ENCODE measurements around the gene ZDHHC9.

Gene ZDHHC9

DNA sequence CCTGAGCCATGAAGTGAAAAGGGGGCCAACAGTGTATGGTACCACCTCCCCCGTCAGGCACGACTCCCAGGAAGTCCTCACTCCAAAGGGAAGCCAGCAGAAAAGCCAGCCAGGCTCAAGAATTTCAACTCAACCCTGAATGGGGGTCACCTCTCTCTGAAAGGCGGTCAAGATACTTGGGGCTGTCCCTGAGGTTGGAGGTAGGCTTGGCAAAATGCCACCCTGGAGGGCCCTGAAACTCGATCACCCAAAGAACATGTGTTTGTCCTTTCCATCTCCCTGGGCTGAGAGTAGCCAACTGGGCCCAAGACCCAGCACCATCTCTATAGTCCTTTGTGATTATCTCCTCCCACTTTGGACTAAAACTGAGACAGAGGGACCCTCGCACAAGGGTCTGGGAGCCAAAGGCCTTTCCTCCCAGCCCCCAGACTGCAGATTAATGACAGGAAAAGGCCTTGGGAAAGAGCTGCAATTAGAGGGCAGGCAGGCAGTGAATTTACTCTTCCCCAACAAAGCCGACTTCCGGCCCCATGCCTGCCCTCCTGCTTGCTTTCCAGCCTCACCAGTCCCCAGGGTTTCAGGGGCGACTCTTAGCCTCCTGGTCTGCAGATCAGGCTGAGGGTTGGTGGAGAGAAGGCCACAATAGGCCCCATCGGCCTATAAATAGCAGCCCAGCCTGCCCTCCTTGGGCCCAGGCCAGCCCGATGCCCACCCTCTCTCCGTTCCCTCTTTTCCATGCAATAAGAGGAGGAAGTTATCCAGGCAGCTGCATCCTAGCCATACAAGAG lies 58.3 kb downstream of the ZDHHC9 start:
- Histone ChIP-seq H3K27me3 (ENCODE audit: control insufficient read depth, insufficient read depth, low read length) (0 out of 2 replicates have a peak, but pooled peaks cover 3% of the 10 kb centered on the region), H3K4me1 (ENCODE audit: control insufficient read depth, insufficient read depth, low read length) (0 out of 2 replicates have a peak, but pooled peaks cover 3% of the 10 kb centered on the region), H3K9ac (ENCODE audit: low read depth, low read length) (no peak overlapping the region), H3K36me3 (ENCODE audit: control insufficient read depth, insufficient read depth, low read length) (no peaks in the 10 kb centered on the region), H3K4me3 (ENCODE audit: low read depth, low read length) (no peak overlapping the region), H3K9me3 (ENCODE audit: control insufficient read depth, insufficient read depth, low read length) (no peaks in the 10 kb centered on the region), H3K27ac (ENCODE audit: low read depth, low read length) (no peak overlapping the region)

DNA sequence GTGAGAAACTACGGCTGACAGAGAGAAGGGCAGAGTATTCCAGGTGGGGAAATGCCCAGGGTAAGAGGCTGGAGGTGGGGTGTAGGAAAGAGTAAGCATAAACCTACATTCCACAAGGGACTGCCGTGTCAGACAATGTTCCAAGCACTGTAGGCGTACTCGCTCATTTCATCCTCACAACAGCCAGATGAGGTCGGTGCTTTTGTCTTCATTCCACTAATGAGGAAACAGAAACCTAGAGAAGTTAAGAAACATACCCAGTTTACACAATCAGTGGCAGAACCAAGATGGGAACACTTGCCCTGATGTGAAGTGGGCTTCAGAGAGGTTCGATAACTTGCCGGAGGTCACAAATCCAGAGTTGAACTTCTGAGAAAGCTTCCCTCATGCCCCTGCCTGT lies 59.3 kb downstream of the ZDHHC9 start:
- H3K27ac ChIP-seq (ENCODE audit: low read depth, low read length) = no peak overlapping the region
- no peak overlapping the region for H3K9ac ChIP-seq (ENCODE audit: low read depth, low read length)
- 0 out of 2 replicates have a peak, but pooled peaks cover 3% of the 10 kb centered on the region for H3K27me3 ChIP-seq (ENCODE audit: control insufficient read depth, insufficient read depth, low read length)
- H3K36me3 ChIP-seq (ENCODE audit: control insufficient read depth, insufficient read depth, low read length) = no peaks in the 10 kb centered on the region
- H3K4me1 ChIP-seq (ENCODE audit: control insufficient read depth, insufficient read depth, low read length) = 0 out of 2 replicates have a peak, but pooled peaks cover 3% of the 10 kb centered on the region
- H3K9me3 ChIP-seq (ENCODE audit: control insufficient read depth, insufficient read depth, low read length) = no peaks in the 10 kb centered on the region
- H3K4me3 ChIP-seq (ENCODE audit: low read depth, low read length) = no peak overlapping the region

DNA sequence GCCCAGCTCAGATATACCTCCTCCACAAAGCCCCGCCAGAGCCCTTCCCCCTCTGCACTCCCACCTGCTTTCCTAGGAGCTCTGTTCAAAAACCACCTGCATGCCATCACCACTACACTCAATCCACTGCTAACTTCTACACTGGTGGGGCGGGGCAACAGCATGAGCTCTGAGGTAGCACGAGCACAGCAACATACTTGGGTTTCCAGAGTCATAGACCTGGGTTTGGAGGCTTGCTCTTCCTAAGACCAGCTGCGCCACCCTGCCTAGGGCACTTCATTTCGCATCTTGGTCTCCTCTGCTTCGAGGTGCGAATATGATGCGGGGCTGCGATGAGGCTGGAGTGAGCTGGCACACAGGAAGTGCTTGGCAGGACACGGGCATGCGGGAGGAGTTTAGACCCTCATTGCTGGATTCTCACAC lies 60.4 kb downstream of the ZDHHC9 start:
- Histone ChIP-seq H3K4me3 (ENCODE audit: low read depth, low read length) (no peak overlapping the region), H3K27ac (ENCODE audit: low read depth, low read length) (no peak overlapping the region), H3K27me3 (ENCODE audit: control insufficient read depth, insufficient read depth, low read length) (0 out of 2 replicates have a peak, but pooled peaks cover 3% of the 10 kb centered on the region), H3K9ac (ENCODE audit: low read depth, low read length) (no peak overlapping the region), H3K36me3 (ENCODE audit: control insufficient read depth, insufficient read depth, low read length) (no peaks in the 10 kb centered on the region), H3K9me3 (ENCODE audit: control insufficient read depth, insufficient read depth, low read length) (no peaks in the 10 kb centered on the region), H3K4me1 (ENCODE audit: control insufficient read depth, insufficient read depth, low read length) (0 out of 2 replicates have a peak, but pooled peaks cover 3% of the 10 kb centered on the region)

DNA sequence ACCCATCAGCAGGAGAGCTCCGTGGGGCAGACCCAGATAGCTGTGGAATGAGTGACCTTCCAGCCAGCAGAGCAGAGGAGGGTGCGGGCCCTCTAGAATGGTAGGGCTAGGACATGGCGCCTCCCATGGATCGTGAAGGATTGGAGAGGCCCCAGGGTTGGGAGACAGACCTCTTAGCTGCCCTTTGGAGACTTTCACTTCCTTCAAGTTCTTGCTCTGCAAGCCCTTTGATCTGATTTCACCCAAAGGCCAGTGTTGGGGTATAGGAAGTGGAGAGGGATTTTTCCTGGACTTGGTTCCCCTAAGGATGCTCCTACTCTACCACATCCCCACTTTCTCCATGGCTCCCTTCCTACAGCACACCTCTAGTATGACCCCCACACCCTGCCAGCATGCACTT lies 61.0 kb downstream of the ZDHHC9 start:
- Histone ChIP-seq H3K9me3 (ENCODE audit: control insufficient read depth, insufficient read depth, low read length) (no peaks in the 10 kb centered on the region), H3K27me3 (ENCODE audit: control insufficient read depth, insufficient read depth, low read length) (0 out of 2 replicates have a peak, but pooled peaks cover 3% of the 10 kb centered on the region), H3K27ac (ENCODE audit: low read depth, low read length) (no peak overlapping the region), H3K9ac (ENCODE audit: low read depth, low read length) (no peak overlapping the region), H3K4me3 (ENCODE audit: low read depth, low read length) (no peak overlapping the region), H3K36me3 (ENCODE audit: control insufficient read depth, insufficient read depth, low read length) (no peaks in the 10 kb centered on the region), H3K4me1 (ENCODE audit: control insufficient read depth, insufficient read depth, low read length) (0 out of 2 replicates have a peak, but pooled peaks cover 3% of the 10 kb centered on the region)

DNA sequence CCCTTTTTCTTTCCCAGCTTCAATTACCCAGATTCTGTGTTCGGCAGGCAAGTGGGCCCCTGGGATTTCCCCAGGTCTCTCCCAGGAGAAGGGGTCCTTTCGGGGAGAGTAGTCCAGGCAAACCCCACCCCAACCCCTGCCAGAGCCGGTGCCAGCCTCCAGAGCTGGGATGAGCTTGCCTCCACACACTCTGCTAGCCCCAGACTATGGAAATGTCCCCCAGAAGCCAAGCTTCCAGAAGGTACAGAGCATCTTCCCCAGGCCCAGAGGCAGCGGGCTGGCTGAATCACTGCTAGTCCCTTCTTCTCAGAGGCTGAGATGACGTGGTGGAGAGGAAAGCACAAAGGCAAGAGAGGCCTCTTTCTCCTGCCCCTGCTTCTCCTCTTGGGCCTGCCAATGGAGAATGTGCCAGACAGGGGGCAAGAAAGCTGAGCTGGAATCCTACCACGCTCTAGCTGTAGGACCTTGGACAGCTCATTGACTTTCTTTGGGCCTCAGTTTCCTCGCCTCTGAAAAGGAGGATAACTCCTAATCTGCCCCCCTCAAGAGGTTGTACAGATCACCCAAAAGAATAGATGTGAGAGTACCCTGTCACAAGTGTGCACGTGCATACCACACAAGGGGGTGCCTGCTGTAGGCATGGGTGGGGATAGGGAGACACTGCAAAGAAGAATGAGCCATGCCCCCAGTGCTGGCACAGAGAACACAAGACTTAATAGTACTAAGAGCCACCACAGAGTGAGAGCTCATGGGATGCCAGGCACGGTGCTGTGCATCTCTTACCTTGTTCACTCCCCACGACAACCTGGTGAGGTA lies 61.8 kb downstream of the ZDHHC9 start:
- Histone ChIP-seq H3K4me3 (ENCODE audit: low read depth, low read length) (no peak overlapping the region), H3K27me3 (ENCODE audit: control insufficient read depth, insufficient read depth, low read length) (0 out of 2 replicates have a peak, but pooled peaks cover 3% of the 10 kb centered on the region), H3K9me3 (ENCODE audit: control insufficient read depth, insufficient read depth, low read length) (no peaks in the 10 kb centered on the region), H3K27ac (ENCODE audit: low read depth, low read length) (no peak overlapping the region), H3K9ac (ENCODE audit: low read depth, low read length) (no peak overlapping the region), H3K4me1 (ENCODE audit: control insufficient read depth, insufficient read depth, low read length) (peaks cover 6% of the 10 kb centered on the region; the same call in 1 of the 2 replicates), H3K36me3 (ENCODE audit: control insufficient read depth, insufficient read depth, low read length) (no peaks in the 10 kb centered on the region)

DNA sequence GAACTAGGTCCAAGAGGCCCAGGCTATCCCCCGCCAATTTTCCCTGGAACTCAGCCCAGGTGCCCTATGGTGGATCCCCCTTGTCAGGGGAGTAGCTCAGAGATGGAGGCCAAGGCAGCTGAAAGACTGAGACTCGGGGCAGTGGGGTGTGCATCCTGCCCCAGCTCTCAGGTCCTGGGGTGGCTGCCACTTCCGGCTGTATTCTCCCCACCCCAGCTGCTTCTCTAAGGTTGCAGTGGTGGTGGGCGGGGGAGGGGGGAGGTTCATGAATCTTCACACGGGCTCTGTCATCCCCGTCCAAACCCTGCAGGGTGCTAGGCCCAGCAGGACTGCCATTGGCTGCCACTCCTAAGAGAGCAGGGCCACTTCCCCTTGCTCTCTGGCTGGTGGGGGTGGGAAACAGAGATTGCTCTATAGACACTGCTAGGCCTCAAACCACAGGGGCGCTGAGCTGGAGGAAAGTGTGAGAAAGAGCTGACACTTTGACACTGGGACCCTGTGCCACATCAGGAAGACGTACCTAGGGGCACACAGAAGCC lies 62.5 kb downstream of the ZDHHC9 start:
- H3K27me3 ChIP-seq (ENCODE audit: control insufficient read depth, insufficient read depth, low read length) = 0 out of 2 replicates have a peak, but pooled peaks cover 3% of the 10 kb centered on the region
- H3K36me3 ChIP-seq (ENCODE audit: control insufficient read depth, insufficient read depth, low read length) = no peaks in the 10 kb centered on the region
- H3K9me3 ChIP-seq (ENCODE audit: control insufficient read depth, insufficient read depth, low read length) = no peaks in the 10 kb centered on the region
- H3K4me3 ChIP-seq (ENCODE audit: low read depth, low read length) = no peak overlapping the region
- H3K9ac ChIP-seq (ENCODE audit: low read depth, low read length) = no peak overlapping the region
- no peak overlapping the region for H3K27ac ChIP-seq (ENCODE audit: low read depth, low read length)
- H3K4me1 ChIP-seq (ENCODE audit: control insufficient read depth, insufficient read depth, low read length) = peaks cover 6% of the 10 kb centered on the region; the same call in 1 of the 2 replicates

DNA sequence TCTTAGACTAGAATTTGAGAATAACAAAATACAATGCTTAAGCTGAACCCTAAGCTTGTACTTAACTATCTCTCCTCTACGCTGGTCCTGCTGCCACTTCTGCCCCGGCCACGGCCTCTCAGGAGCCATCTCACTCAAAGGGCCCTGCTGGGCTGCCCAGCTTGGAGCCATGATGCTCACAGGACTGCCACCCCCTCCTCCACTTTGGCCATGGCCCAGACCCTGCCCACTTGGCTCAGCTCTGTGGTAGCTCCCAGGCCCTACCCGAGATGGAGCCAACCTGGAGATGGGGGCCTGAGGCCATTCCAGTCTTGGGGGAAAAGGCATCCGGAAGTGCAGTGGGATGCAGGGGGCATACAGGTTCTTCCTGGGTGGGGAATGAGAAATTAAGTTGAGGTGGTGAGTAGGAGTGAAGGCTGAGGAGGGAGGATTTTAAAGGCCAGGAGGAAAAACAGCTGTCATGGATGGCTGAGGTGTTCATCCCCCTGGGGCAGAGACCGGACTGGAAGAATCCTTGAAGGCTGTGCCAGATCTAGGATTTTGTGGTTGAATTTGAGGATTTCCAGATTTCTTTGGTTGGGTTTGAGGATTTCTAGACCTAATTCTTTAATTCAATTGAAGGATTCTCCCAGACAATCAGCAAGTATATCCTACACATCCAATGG lies 63.1 kb downstream of the ZDHHC9 start:
- peaks cover 6% of the 10 kb centered on the region; the same call in 1 of the 2 replicates for H3K4me1 ChIP-seq (ENCODE audit: control insufficient read depth, insufficient read depth, low read length)
- H3K9me3 ChIP-seq (ENCODE audit: control insufficient read depth, insufficient read depth, low read length) = no peaks in the 10 kb centered on the region
- no peak overlapping the region for H3K27ac ChIP-seq (ENCODE audit: low read depth, low read length)
- 0 out of 2 replicates have a peak, but pooled peaks cover 3% of the 10 kb centered on the region for H3K27me3 ChIP-seq (ENCODE audit: control insufficient read depth, insufficient read depth, low read length)
- no peak overlapping the region for H3K9ac ChIP-seq (ENCODE audit: low read depth, low read length)
- no peaks in the 10 kb centered on the region for H3K36me3 ChIP-seq (ENCODE audit: control insufficient read depth, insufficient read depth, low read length)
- H3K4me3 ChIP-seq (ENCODE audit: low read depth, low read length) = no peak overlapping the region

DNA sequence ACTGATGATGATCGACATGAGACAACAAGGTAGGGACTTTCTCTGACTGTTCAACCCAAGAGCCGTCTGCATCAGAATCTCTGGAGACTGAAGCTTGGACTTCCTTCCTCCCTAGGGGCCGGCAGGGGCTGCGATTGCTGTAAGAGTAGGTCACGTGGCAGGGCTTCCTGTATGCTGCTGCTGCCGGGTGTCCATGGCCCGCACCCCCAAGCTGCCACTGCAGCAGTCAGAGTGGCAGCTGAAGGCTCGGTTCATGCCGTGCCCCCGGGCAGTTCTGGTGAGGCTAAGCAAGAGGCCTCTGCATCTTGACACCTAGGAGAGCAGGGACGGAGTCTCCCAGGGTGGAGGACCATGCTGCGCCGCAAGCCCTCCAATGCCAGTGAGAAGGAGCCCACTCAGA lies 63.9 kb downstream of the ZDHHC9 start, which contains the start of gene SASH3:
Gene SASH3 (plus strand): TSS at position 203 of the 400 bp plus-strand sequence. CDS start 149 bp downstream, at position 352.
- no peak within 1 kb of the TSS for H3K9ac ChIP-seq (ENCODE audit: low read depth, low read length)

DNA sequence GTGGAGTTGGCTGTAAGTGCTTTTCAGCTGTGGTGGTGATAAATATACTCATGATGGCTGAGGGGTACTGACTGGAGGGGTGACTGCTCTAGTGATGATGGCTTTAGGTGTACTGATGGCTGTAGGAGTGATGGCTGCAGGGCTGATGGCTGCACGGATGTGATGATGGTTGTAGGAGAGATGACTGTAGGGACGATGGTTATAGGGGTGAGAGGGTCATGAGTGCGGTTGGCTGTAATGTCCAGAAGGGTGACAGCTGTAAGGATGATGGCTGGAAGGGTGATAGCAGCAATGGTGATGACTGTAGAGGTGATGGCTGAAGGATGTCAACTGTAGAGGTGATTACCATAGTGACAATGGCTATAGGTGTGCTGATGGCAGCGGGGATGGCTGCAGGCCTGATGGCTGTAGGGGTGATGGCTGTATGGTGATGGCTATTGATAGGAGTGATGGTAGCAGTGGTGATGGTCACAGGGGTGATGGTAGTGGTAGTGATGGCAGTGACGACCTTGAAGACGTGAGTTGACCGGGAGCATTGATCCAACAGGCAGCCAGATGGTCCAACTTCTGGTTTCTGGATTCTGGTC lies 64.5 kb downstream of the ZDHHC9 start:
- Histone ChIP-seq H3K27ac (ENCODE audit: low read depth, low read length) (no peak overlapping the region), H3K4me1 (ENCODE audit: control insufficient read depth, insufficient read depth, low read length) (peaks cover 6% of the 10 kb centered on the region; the same call in 1 of the 2 replicates), H3K36me3 (ENCODE audit: control insufficient read depth, insufficient read depth, low read length) (no peaks in the 10 kb centered on the region), H3K9ac (ENCODE audit: low read depth, low read length) (no peak overlapping the region), H3K27me3 (ENCODE audit: control insufficient read depth, insufficient read depth, low read length) (0 out of 2 replicates have a peak, but pooled peaks cover under 1% of the 10 kb centered on the region), H3K9me3 (ENCODE audit: control insufficient read depth, insufficient read depth, low read length) (no peaks in the 10 kb centered on the region), H3K4me3 (ENCODE audit: low read depth, low read length) (no peak overlapping the region)

More for the DNA sequence above, 63.9 kb downstream of the ZDHHC9 start, which contains the start of gene SASH3:
- peaks cover 6% of the 10 kb centered on the region; the same call in 1 of the 2 replicates for H3K4me1 ChIP-seq (ENCODE audit: control insufficient read depth, insufficient read depth, low read length)
- H3K36me3 ChIP-seq (ENCODE audit: control insufficient read depth, insufficient read depth, low read length) = no peaks in the 10 kb centered on the region
- 0 out of 2 replicates have a peak, but pooled peaks cover 3% of the 10 kb centered on the region for H3K27me3 ChIP-seq (ENCODE audit: control insufficient read depth, insufficient read depth, low read length)
- no peak within 1 kb of the TSS for H3K4me3 ChIP-seq (ENCODE audit: low read depth, low read length)
- H3K27ac ChIP-seq (ENCODE audit: low read depth, low read length) = no peak within 1 kb of the TSS
- no peaks in the 10 kb centered on the region for H3K9me3 ChIP-seq (ENCODE audit: control insufficient read depth, insufficient read depth, low read length)

Measured in HUES48 (cell line).